NCI-H1105 treated with DMSO at 0.1 percent for 48 hours (cell line): ENCODE data around the gene ADGRB3.

ENCODE experiments used
- DNase-seq: peaks from one replicate; lab custom pipeline; 2025; lab: John Stamatoyannopoulos, UW

Gene ADGRB3

GRCh38 chr6:68634726-68635411 is at the start of gene ADGRB3:
ADGRB3 (plus strand) TSS chr6:68635282; CDS start chr6:68638676, 3,394 bp downstream.
- peak; percentile 98 for DNase-seq

- DNase-seq, result no peak
Measured at GRCh38 chr6:68593558-68593957, 41.5 kb upstream of the ADGRB3 start.

- no peak for DNase-seq
Measured at GRCh38 chr6:68597642-68598041, 37.4 kb upstream of the ADGRB3 start.

- peak; percentile 44 for DNase-seq
Measured at GRCh38 chr6:68615938-68616337, 19.1 kb upstream of the ADGRB3 start.

- DNase-seq, result no peak
Measured at GRCh38 chr6:68625998-68626397, 9.1 kb upstream of the ADGRB3 start.

- no peak for DNase-seq
Measured at GRCh38 chr6:68628161-68628560, 6.9 kb upstream of the ADGRB3 start.

GRCh38 chr6:68632734-68633133 is 2.3 kb upstream of the ADGRB3 start:
- no peak for DNase-seq

GRCh38 chr6:68633281-68633971 is 1.7 kb upstream of the ADGRB3 start:
- DNase-seq, result no peak

GRCh38 chr6:68633972-68634725 is 933 bp upstream of the ADGRB3 start:
- peak; percentile 90 for DNase-seq

GRCh38 chr6:68635412-68635705 is 277 bp downstream of the ADGRB3 start:
- no peak for DNase-seq

- DNase-seq, result peak; percentile 63
Measured at GRCh38 chr6:68635706-68636513, 828 bp downstream of the ADGRB3 start.

GRCh38 chr6:68636666-68637065 is 1.6 kb downstream of the ADGRB3 start:
- no peak for DNase-seq

GRCh38 chr6:68637071-68637470 is 2.0 kb downstream of the ADGRB3 start:
- DNase-seq, result no peak

GRCh38 chr6:68637782-68638181 is 2.7 kb downstream of the ADGRB3 start:
- DNase-seq, result no peak

- peak; percentile 63 for DNase-seq
Measured at GRCh38 chr6:68638230-68638900, 3.3 kb downstream of the ADGRB3 start.

GRCh38 chr6:68639211-68639610 is 4.1 kb downstream of the ADGRB3 start:
- DNase-seq, result no peak

GRCh38 chr6:68639826-68640490 is 4.9 kb downstream of the ADGRB3 start:
- no peak for DNase-seq

GRCh38 chr6:68640491-68640835 is 5.4 kb downstream of the ADGRB3 start:
- DNase-seq, result no peak

GRCh38 chr6:68641172-68641571 is 6.1 kb downstream of the ADGRB3 start:
- no peak for DNase-seq

GRCh38 chr6:68642081-68642480 is 7.0 kb downstream of the ADGRB3 start:
- DNase-seq, result no peak

- no peak for DNase-seq
Measured at GRCh38 chr6:68642977-68643376, 7.9 kb downstream of the ADGRB3 start.
